Prostate gland (tissue), 2 donors: ENCODE data around the gene RMDN3. TPM values are rescaled to one million over a fixed set of nuclear protein-coding genes. Genes with fewer than 3 reads are reported as not detected.

Source experiments
- DNase-seq: peaks from one replicate; pipeline ENCODE4 v3.0.0-alpha.2; 2019; ENCODE audit warnings: low spot score
- H3K27ac ChIP-seq, 2 donors: fragments of 200-600 bp; sonication (generic); 2 replicates each; pipeline ENCODE4 v1.5.1; 2017 to 2019
- H3K27me3 ChIP-seq: fragments of 200-600 bp; sonication (generic); replicated peaks from 2 replicates; pipeline ENCODE4 v1.5.1; 2019; ENCODE audit not compliant: insufficient read depth
- H3K36me3 ChIP-seq, 2 donors: fragments of 200-600 bp; sonication (generic); 1 replicate in 1 of 2; 2 replicates in 1 of 2; pipeline versions ENCODE4 v1.5.1 to v1.8.1; 2017 to 2019
- H3K4me1 ChIP-seq: fragments of 200-600 bp; sonication (generic); replicated peaks from 2 replicates; pipeline ENCODE4 v1.5.1; 2019
- H3K4me3 ChIP-seq, 2 donors: fragments of 200-600 bp; sonication (generic); 2 replicates each; pipeline ENCODE4 v1.5.1; 2017 to 2019
- H3K9me3 ChIP-seq: fragments of 200-600 bp; sonication (generic); 2 replicates; pipeline ENCODE4 v1.5.1; 2017
- POLR2A ChIP-seq: fragments of 450-650 bp; IDR thresholded peaks from one replicate; pipeline ENCODE4 v1.6.1; 2016; ENCODE audit warnings: antibody characterized with exemption, mild to moderate bottlenecking
- POLR2AphosphoS5 ChIP-seq: sonication (generic); formaldehyde crosslinking; IDR thresholded peaks from one replicate; pipeline ENCODE4 v1.6.1; 2017; ENCODE audit warnings: antibody characterized with exemption
- WGBS: methylation state at CpG from one replicate; pipeline ENCODE4 v1.1.5; 2018; 5-methylcytosine and 5-hydroxymethylcytosine counted together
- intact Hi-C: fragments of 100-400 bp; cut with DNase I; formaldehyde crosslinking; loops from one replicate; pipeline ENCODE4 v1.14.2; 2022
- total RNA-seq, 2 donors: library from RNA; depleted of rRNA; stranded (reverse); fragments of >200 nt; gene quantifications; one replicate each; pipeline ENCODE4 v1.1.0, GENCODE V29; 2016
- TF ChIP-seq, protein P1 (sequence below), 4 experiments: fragments of 200-600 bp in 2 of 4; fragments of 450-650 bp in 2 of 4; sonication (generic) in 2 of 4; IDR thresholded peaks; 1 replicate in 3 of 4; 2 replicates in 1 of 4; pipeline ENCODE4 v1.5.1; 2016 to 2019; ENCODE audit warnings: antibody characterized with exemption in 4 of 4, mild to moderate bottlenecking in 2 of 4, moderate library complexity in 2 of 4

RMDN3 gene
- total RNA-seq, 2 donors from 2014 or later, result 28.2 to 31.9 TPM

- intact Hi-C loops, result no loop called here
- WGBS, result 93% methylated on average over 6 of the region's 6 CpGs
Measured at GRCh38 chr15:40773902-40774301, 18.8 kb upstream of the RMDN3 start.

DNA sequence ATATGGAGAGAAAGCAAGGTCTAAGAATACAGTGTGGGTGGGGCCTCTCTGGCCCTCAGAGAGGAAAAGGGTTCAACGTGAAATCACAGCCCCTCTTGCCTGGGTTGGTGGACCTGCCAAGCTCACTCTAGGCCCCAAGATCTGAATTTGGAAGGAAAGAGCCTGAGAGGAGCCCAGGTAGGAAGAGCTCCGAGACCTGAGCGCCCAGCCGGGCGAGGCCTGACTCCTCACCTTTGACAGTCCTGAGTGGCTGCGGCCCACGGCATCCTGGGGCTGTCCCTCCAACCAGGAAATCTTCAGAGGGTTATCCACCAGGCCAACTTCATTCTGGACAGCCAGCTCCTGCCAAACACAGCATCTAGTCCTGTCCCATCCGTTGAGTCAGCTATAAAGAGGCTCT, 18.4 kb upstream of the RMDN3 start:
- Histone ChIP-seq H3K36me3 (peaks cover 0 to 4% of the 10 kb centered on the region in 2 donors), H3K27me3 (no peaks in the 10 kb centered on the region), H3K4me1 (peaks cover 26% of the 10 kb centered on the region), H3K27ac (no peak overlapping the region), H3K9me3 (no peaks in the 10 kb centered on the region), H3K4me3 (no peak overlapping the region)
- 91% methylated on average over 8 of the region's 8 CpGs for WGBS
- TF ChIP-seq, protein P1, sequence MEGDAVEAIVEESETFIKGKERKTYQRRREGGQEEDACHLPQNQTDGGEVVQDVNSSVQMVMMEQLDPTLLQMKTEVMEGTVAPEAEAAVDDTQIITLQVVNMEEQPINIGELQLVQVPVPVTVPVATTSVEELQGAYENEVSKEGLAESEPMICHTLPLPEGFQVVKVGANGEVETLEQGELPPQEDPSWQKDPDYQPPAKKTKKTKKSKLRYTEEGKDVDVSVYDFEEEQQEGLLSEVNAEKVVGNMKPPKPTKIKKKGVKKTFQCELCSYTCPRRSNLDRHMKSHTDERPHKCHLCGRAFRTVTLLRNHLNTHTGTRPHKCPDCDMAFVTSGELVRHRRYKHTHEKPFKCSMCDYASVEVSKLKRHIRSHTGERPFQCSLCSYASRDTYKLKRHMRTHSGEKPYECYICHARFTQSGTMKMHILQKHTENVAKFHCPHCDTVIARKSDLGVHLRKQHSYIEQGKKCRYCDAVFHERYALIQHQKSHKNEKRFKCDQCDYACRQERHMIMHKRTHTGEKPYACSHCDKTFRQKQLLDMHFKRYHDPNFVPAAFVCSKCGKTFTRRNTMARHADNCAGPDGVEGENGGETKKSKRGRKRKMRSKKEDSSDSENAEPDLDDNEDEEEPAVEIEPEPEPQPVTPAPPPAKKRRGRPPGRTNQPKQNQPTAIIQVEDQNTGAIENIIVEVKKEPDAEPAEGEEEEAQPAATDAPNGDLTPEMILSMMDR (IDR thresholded peaks at IDR 0.05), result no peak
- TF ChIP-seq POLR2AphosphoS5 (no peak), POLR2A (no peak)
- no peak for DNase-seq
- intact Hi-C loops, result no loop called here

More at GRCh38 chr15:40773902-40774301, 18.8 kb upstream of the RMDN3 start:
- H3K27me3 ChIP-seq, result no peaks in the 10 kb centered on the region
- H3K4me1 ChIP-seq, result peaks cover 23% of the 10 kb centered on the region
- H3K9me3 ChIP-seq, result no peaks in the 10 kb centered on the region
- TF ChIP-seq POLR2AphosphoS5, result no peak
- no peak for TF ChIP-seq POLR2A
- TF ChIP-seq, protein P1 (IDR thresholded peaks at IDR 0.05), result no peak
- H3K4me3 ChIP-seq, result no peak overlapping the region
- DNase-seq, result no peak
- no peak overlapping the region for H3K27ac ChIP-seq
- peaks cover 0 to 4% of the 10 kb centered on the region in 2 donors for H3K36me3 ChIP-seq

GRCh38 chr15:40772014-40772413, 17.0 kb upstream of the RMDN3 start:
- Histone ChIP-seq H3K36me3 (peaks cover 0 to 4% of the 10 kb centered on the region in 2 donors), H3K27me3 (no peaks in the 10 kb centered on the region), H3K4me1 (peaks cover 26% of the 10 kb centered on the region), H3K4me3 (no peak overlapping the region), H3K9me3 (no peaks in the 10 kb centered on the region), H3K27ac (no peak overlapping the region)
- TF ChIP-seq POLR2AphosphoS5, result no peak
- TF ChIP-seq, protein P1 (IDR thresholded peaks at IDR 0.05), result no peak
- TF ChIP-seq POLR2A, result no peak
- no peak for DNase-seq
- intact Hi-C loops, result no loop called here
- WGBS, result 84% methylated on average over 13 of the region's 13 CpGs

DNA sequence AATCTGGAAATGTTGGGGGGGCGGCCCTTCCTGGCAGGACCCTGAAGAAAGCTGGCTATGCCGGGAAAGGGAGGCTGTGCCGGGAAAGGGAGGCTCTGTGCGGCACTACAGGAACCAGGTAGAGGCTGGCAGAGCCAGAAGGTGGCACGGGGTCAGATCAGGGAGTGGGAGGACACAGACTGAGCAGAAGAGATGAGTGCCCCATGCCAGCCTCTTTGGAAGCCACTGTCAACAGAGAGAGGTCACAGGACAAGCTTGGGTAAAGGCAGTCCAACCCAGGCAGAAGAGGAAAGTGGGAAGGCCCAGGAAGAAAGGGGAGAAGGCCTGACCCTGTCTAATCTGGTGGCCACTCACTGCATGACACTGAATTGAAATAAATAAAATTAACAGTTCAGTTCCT, 16.2 kb upstream of the RMDN3 start:
- Histone ChIP-seq H3K27ac (peak overlapping the region; percentile 37 to 80), H3K4me1 (peaks cover 23% of the 10 kb centered on the region), H3K27me3 (no peaks in the 10 kb centered on the region), H3K36me3 (peaks cover 0 to 4% of the 10 kb centered on the region in 2 donors), H3K4me3 (no peak overlapping the region), H3K9me3 (no peaks in the 10 kb centered on the region)
- no peak for DNase-seq
- TF ChIP-seq POLR2AphosphoS5 (no peak), POLR2A (no peak)
- TF ChIP-seq, protein P1 (IDR thresholded peaks at IDR 0.05), result no peak
- intact Hi-C loops, result no loop called here
- WGBS, result 94% methylated on average over 5 of the region's 5 CpGs

- Histone ChIP-seq H3K27ac (peak overlapping the region; percentile 76 to 80), H3K4me3 (no peak overlapping the region), H3K27me3 (no peaks in the 10 kb centered on the region), H3K9me3 (no peaks in the 10 kb centered on the region), H3K36me3 (peaks cover 0 to 3% of the 10 kb centered on the region in 2 donors), H3K4me1 (peaks cover 19% of the 10 kb centered on the region)
- intact Hi-C loops, result no loop called here
- no peak for TF ChIP-seq POLR2A
- TF ChIP-seq POLR2AphosphoS5, result no peak
- TF ChIP-seq, protein P1 (IDR thresholded peaks at IDR 0.05), result no peak
- DNase-seq, result peak; percentile 29
- WGBS, result 78% methylated on average over 16 of the region's 17 CpGs
Measured at GRCh38 chr15:40770147-40770721, 15.2 kb upstream of the RMDN3 start.
